Naive thymus-derived CD4-positive, alpha-beta T cell (primary cell): ENCODE measurements around the gene SYN1. TPM values are rescaled to one million over a fixed set of nuclear protein-coding genes. Genes with fewer than 3 reads are reported as not detected.

ENCODE experiments used
- ATAC-seq: fragments of 150-1000 bp; cut with Tn5 transposase; 2 replicates; pipeline ENCODE4 v1.10.0; 2021; ENCODE audit warnings: mild to moderate bottlenecking, moderate library complexity
- CTCF ChIA-PET: fragments of 350-600 bp; sonication (Branson Sonifier 250); formaldehyde crosslinking; loops from one replicate; lab custom pipeline; 2021; ENCODE audit warnings: antibody characterized with exemption; lab: Charles Lee
- POLR2A ChIA-PET: fragments of 350-600 bp; sonication (Branson Sonifier 250); formaldehyde crosslinking; loops from one replicate; lab custom pipeline; 2021; ENCODE audit warnings: antibody characterized with exemption, inconsistent platforms; lab: Charles Lee
- DNase-seq, 9 donors: peaks; one replicate each; pipeline versions ENCODE4 v3.0.0 to v3.0.0-alpha.2; 2020 to 2022; ENCODE audit warnings: mixed read lengths in 1 of 9
- H3K27ac ChIP-seq: one replicate; pipeline ENCODE4 v1.7.0; 2013; ENCODE audit warnings: mild to moderate bottlenecking, low read depth, low read length, moderate library complexity
- H3K27me3 ChIP-seq, 2 donors: one replicate each; pipeline ENCODE4 v1.7.0; 2013; ENCODE audit warnings: low read length in 2 of 2, mild to moderate bottlenecking in 2 of 2, moderate library complexity in 2 of 2; ENCODE audit not compliant: control insufficient read depth in 2 of 2, insufficient read depth in 2 of 2
- H3K36me3 ChIP-seq, 3 experiments: 1 replicate in 2 of 3; 2 replicates in 1 of 3; pipeline ENCODE4 v1.7.0; 2013; ENCODE audit warnings: low read length in 3 of 3, mild to moderate bottlenecking in 3 of 3, moderate library complexity in 1 of 3; ENCODE audit not compliant: insufficient read depth in 3 of 3, control insufficient read depth in 2 of 3
- H3K4me1 ChIP-seq, 2 donors: one replicate each; pipeline ENCODE4 v1.7.0; 2013; ENCODE audit warnings: low read length in 2 of 2, mild to moderate bottlenecking in 2 of 2, moderate library complexity in 1 of 2; ENCODE audit not compliant: control insufficient read depth in 2 of 2, insufficient read depth in 2 of 2
- H3K4me3 ChIP-seq: 2 replicates; pipeline ENCODE4 v1.7.0; 2013; ENCODE audit warnings: mild to moderate bottlenecking, low read length
- H3K9me3 ChIP-seq, 3 experiments: 1 replicate in 2 of 3; 2 replicates in 1 of 3; pipeline ENCODE4 v1.7.0; 2013; ENCODE audit warnings: low read length in 3 of 3; ENCODE audit not compliant: control insufficient read depth in 2 of 3
- H3K27ac Mint-ChIP-seq, 9 donors: one replicate each; pipeline ENCODE4 v1.8.0; 2020 to 2022; ENCODE audit warnings: mixed read lengths in 9 of 9, mild to moderate bottlenecking in 8 of 9, moderate library complexity in 5 of 9, inconsistent platforms in 2 of 9
- H3K27me3 Mint-ChIP-seq, 5 donors: one replicate each; pipeline ENCODE4 v1.8.0; 2021 to 2022; ENCODE audit warnings: mixed read lengths in 5 of 5, mild to moderate bottlenecking in 1 of 5
- H3K36me3 Mint-ChIP-seq, 5 donors: one replicate each; pipeline ENCODE4 v1.8.0; 2020 to 2022; ENCODE audit warnings: mixed read lengths in 5 of 5, mild to moderate bottlenecking in 3 of 5, inconsistent platforms in 1 of 5
- H3K4me1 Mint-ChIP-seq, 7 donors: one replicate each; pipeline ENCODE4 v1.8.0; 2020 to 2022; ENCODE audit warnings: mixed read lengths in 7 of 7, mild to moderate bottlenecking in 3 of 7, inconsistent platforms in 1 of 7
- H3K4me3 Mint-ChIP-seq, 10 donors: one replicate each; pipeline ENCODE4 v1.8.0; 2020 to 2022; ENCODE audit warnings: mild to moderate bottlenecking in 10 of 10, mixed read lengths in 10 of 10, moderate library complexity in 6 of 10, inconsistent platforms in 2 of 10
- H3K9me3 Mint-ChIP-seq, 11 donors: one replicate each; pipeline ENCODE4 v1.8.0; 2020 to 2022; ENCODE audit warnings: mixed read lengths in 11 of 11, mild to moderate bottlenecking in 4 of 11, inconsistent platforms in 1 of 11, moderate library complexity in 1 of 11
- intact Hi-C, 2 donors: fragments of 100-400 bp; cut with micrococcal nuclease; formaldehyde crosslinking; loops; one replicate each; pipeline ENCODE4 v1.15.1; 2023
- polyA plus RNA-seq, 2 donors: library from polyadenylated mRNA; unstranded; fragments of 300-500 nt; fragmentation: Illumina TruSeq; gene quantifications; one replicate each; pipeline ENCODE4 v1.2.3, GENCODE V29; 2021
- total RNA-seq, 6 experiments: library from RNA in 5 of 6; stranded (reverse) in 5 of 6; gene quantifications; 1 replicate in 5 of 6; 2 replicates in 1 of 6; pipeline ENCODE4 v1.2.3 and lab custom pipeline; 2021 to 2026

The SYN1 gene
- total and polyA plus RNA-seq, 7 experiments from 2014 or later = 0.24 to 1.5 (median 0.74) TPM

- Mint-ChIP-seq H3K4me3 (peak overlapping the region in 9 of 10 donors; percentile 12 to 81 (median 72)), H3K36me3 (peaks cover 14 to 41% (median 16%) of the 10 kb centered on the region in 5 donors), H3K27ac (peak overlapping the region in 5 of 9 donors; percentile 62 to 85 (median 78)), H3K9me3 (peaks cover 0 to 5% (median 0%) of the 10 kb centered on the region in 11 donors), H3K27me3 (no peaks in the 10 kb centered on the region), H3K4me1 (peaks cover 14 to 30% (median 17%) of the 10 kb centered on the region in 7 donors)
- H3K9me3 ChIP-seq = no peaks in the 10 kb centered on the region
- peaks cover 0 to 46% (median 8%) of the 10 kb centered on the region in 3 experiments for H3K36me3 ChIP-seq
- ATAC-seq (no peak), DNase-seq (no peak)
- H3K4me1 ChIP-seq = peaks cover 0 to 16% of the 10 kb centered on the region in 2 donors
- ChIA-PET CTCF (no interaction called here), POLR2A (no interaction called here)
- intact Hi-C loops = no loop called here
- H3K4me3 ChIP-seq = no peak overlapping the region
- H3K27me3 ChIP-seq = no peaks in the 10 kb centered on the region
- no peak overlapping the region for H3K27ac ChIP-seq
Measured at GRCh38 chrX:47638816-47639215, 19.2 kb upstream of the SYN1 start.

DNA sequence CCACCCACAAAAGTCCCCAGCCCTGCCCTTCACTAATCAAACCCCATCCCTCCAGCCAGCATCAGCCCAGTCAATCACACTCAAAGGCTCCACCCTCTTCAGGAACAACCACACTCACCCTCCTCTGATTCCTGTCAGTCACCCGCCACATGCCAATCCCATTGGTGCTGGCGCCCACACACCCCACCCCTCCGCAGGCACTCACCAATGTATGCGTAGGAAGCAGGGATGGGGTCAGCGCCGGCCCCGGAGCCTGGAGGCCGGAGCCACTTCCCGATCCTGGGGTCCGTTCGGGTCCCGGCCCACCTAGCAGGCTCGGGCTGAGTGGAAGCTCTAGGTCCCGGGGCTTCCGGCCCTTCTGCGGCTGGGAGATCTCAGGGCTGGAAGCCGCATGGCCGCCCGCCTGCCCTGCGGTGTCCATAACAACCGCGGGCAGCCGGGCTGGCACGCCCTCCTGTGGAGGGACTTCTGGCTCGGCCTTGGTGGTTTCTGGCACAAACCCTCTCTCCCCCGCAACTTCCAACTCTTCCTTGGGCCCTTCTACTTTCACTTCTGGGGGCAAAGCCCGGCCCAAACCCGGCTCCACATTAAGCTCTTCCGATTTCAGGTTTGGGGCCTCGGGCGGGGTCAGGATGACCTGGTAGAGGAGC is 18.0 kb upstream of the SYN1 start:
- H3K4me1 Mint-ChIP-seq = peaks cover 14 to 28% (median 18%) of the 10 kb centered on the region in 7 donors
- H3K27ac Mint-ChIP-seq = peak overlapping the region; percentile 19 to 89 (median 85)
- H3K4me3 Mint-ChIP-seq = peak overlapping the region; percentile 70 to 82 (median 74)
- peak overlapping the region; percentile 65 for H3K27ac ChIP-seq
- no peaks in the 10 kb centered on the region for H3K27me3 Mint-ChIP-seq
- peaks cover 14 to 41% (median 16%) of the 10 kb centered on the region in 5 donors for H3K36me3 Mint-ChIP-seq
- peak in 7 of 9 donors; percentile 30 to 50 (median 36) for DNase-seq
- H3K4me3 ChIP-seq = no peak overlapping the region
- no peaks in the 10 kb centered on the region for H3K9me3 ChIP-seq
- POLR2A ChIA-PET = interaction anchor here (1.4 kb wide), 1 partner anchor 14 kb away, joined by 5 read pairs; no protein-coding TSS in a partner anchor
- H3K9me3 Mint-ChIP-seq = peaks cover 0 to 5% (median 0%) of the 10 kb centered on the region in 11 donors
- H3K27me3 ChIP-seq = no peaks in the 10 kb centered on the region
- peaks cover 0 to 46% (median 8%) of the 10 kb centered on the region in 3 experiments for H3K36me3 ChIP-seq
- H3K4me1 ChIP-seq = peaks cover 0 to 12% of the 10 kb centered on the region in 2 donors
- peak; percentile 87 for ATAC-seq
- CTCF ChIA-PET = no interaction called here
- intact Hi-C loops = loop anchor here in 1 of 2 donors (1.0 kb wide), 1 partner anchor 8 kb away; the partner anchor contains the start of gene CFP

DNA sequence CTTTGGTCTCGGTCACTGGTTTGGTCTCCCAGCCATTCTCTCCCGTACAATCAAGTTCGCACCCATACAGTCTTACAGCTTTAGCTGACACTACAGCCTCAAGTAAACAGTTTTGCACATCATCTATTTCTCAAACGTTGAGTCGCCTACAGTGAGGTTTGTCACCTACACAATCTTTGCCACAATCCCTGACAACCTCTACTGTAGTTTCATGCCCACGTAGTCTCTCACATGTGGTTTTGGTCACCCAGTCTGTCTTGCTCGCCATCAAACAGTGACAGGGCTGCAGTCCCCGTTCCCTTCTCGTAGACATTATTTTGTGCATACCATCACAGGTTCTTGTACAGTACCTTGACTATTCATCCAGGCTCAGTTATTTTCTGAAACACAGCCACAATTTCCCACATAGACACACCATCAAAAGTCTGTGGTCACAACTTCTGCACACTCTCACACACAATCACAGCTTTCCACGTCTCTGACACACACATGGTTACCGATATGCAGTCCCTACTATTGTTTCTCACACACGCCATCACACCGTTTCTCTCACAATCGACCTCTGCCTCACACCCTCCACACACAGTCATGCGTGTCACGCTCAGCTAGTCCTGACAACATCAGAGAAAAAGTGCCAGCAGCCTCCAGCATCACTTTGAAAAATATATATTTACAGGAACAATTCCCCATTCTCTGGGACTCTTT is 15.4 kb upstream of the SYN1 start:
- H3K27ac ChIP-seq = no peak overlapping the region
- H3K4me1 Mint-ChIP-seq = peaks cover 12 to 33% (median 28%) of the 10 kb centered on the region in 7 donors
- ChIA-PET CTCF (interaction anchor here (0.6 kb wide), 1 partner anchor 28 kb away, joined by 3 read pairs; no protein-coding TSS in a partner anchor), POLR2A (no interaction called here)
- H3K27me3 ChIP-seq = no peaks in the 10 kb centered on the region
- H3K9me3 ChIP-seq = no peaks in the 10 kb centered on the region
- intact Hi-C loops = loop anchor here in 1 of 2 donors (5.0 kb wide), 1 partner anchor 418 kb away; the partner anchor contains the start of gene CDK16
- H3K4me3 Mint-ChIP-seq = no peak overlapping the region
- no peaks in the 10 kb centered on the region for H3K27me3 Mint-ChIP-seq
- DNase-seq (no peak), ATAC-seq (peak; percentile 48)
- peaks cover 0 to 31% (median under 1%) of the 10 kb centered on the region in 3 experiments for H3K36me3 ChIP-seq
- H3K36me3 Mint-ChIP-seq = peaks cover 6 to 25% (median 8%) of the 10 kb centered on the region in 5 donors
- peaks cover 3 to 12% of the 10 kb centered on the region in 2 donors for H3K4me1 ChIP-seq
- H3K27ac Mint-ChIP-seq = no peak overlapping the region
- peaks cover 0 to 2% (median 0%) of the 10 kb centered on the region in 11 donors for H3K9me3 Mint-ChIP-seq
- H3K4me3 ChIP-seq = no peak overlapping the region

DNA sequence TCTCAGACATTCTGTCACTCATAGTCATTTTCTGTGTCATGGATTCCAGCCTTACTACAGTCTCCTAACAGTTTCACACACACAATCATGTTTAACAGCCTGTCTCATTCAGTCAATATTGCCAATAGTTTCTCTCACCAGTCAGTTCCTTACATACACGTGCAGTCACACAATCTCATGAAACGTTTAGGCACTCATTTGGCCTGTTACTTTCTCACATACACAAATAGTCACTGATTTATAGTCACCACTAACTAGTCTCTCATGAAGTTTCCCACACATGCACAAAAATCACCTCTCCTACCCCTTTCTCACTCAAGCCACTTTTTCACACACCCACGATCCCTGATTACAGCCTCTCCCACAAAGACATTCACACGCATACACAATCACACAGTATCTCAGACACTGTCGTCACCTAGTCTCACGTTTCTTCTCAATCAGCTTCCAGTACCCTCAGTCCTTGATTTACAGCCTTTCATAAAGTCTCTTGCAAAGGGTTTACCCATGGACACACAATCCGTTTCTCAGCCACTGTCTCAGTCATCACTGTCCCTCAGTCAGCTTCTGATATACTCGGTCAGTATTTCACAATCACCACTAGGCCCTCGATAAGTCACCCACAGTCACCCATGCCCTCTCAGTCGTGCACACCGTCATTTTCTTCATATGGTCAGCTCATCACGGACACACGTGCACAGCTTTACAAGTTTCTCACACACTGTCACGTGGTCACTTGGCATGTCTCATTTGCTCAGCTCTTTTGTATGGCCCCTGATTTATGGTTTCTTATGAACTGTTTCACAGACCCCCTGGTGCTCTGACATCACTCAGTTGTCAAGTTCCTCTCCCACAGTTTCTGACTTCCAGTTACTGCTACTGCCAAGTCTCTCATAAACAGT is 14.3 kb upstream of the SYN1 start:
- peaks cover 3 to 12% of the 10 kb centered on the region in 2 donors for H3K4me1 ChIP-seq
- Mint-ChIP-seq H3K36me3 (peaks cover 0 to 15% (median 0%) of the 10 kb centered on the region in 5 donors), H3K27me3 (no peaks in the 10 kb centered on the region)

GRCh38 chrX:47632666-47633065 is 13.0 kb upstream of the SYN1 start:
- Mint-ChIP-seq H3K36me3 (peaks cover 0 to 11% (median 0%) of the 10 kb centered on the region in 5 donors), H3K4me1 (peaks cover 0 to 36% (median 29%) of the 10 kb centered on the region in 7 donors), H3K27me3 (no peaks in the 10 kb centered on the region), H3K9me3 (peaks cover 0 to 2% (median 0%) of the 10 kb centered on the region in 11 donors), H3K4me3 (peak overlapping the region in 4 of 10 donors; percentile 2 to 36 (median 12)), H3K27ac (peak overlapping the region in 3 of 9 donors; percentile 74 to 78 (median 75))
- H3K4me3 ChIP-seq = no peak overlapping the region
- no peak overlapping the region for H3K27ac ChIP-seq
- H3K4me1 ChIP-seq = peaks cover 3 to 12% of the 10 kb centered on the region in 2 donors
- DNase-seq = no peak
- ChIA-PET CTCF (no interaction called here), POLR2A (interaction anchor here (0.8 kb wide), 1 partner anchor 404 kb away, joined by 3 read pairs; no protein-coding TSS in a partner anchor)
- peaks cover 0 to 16% (median 0%) of the 10 kb centered on the region in 3 experiments for H3K36me3 ChIP-seq
- no peaks in the 10 kb centered on the region for H3K9me3 ChIP-seq
- no peak for ATAC-seq
- H3K27me3 ChIP-seq = no peaks in the 10 kb centered on the region
- intact Hi-C loops = loop anchor here in 1 of 2 donors (5.0 kb wide), 1 partner anchor 415 kb away; the partner anchor contains the start of gene CDK16

More for the DNA sequence above, 14.3 kb upstream of the SYN1 start:
- ChIA-PET POLR2A (interaction anchor here (0.7 to 1.1 kb wide), 2 partner anchors 10 to 52 kb away, joined by 3 read pairs; partner anchors contain the start of gene TIMP1), CTCF (interaction anchor here (0.6 kb wide), 1 partner anchor 29 kb away, joined by 3 read pairs; no protein-coding TSS in a partner anchor)
- Mint-ChIP-seq H3K27ac (no peak overlapping the region), H3K4me1 (peaks cover 6 to 38% (median 30%) of the 10 kb centered on the region in 7 donors), H3K9me3 (peaks cover 0 to 3% (median 0%) of the 10 kb centered on the region in 11 donors), H3K4me3 (no peak overlapping the region)
- Histone ChIP-seq H3K9me3 (no peaks in the 10 kb centered on the region), H3K4me3 (no peak overlapping the region), H3K36me3 (peaks cover 0 to 20% (median 0%) of the 10 kb centered on the region in 3 experiments), H3K27me3 (no peaks in the 10 kb centered on the region), H3K27ac (no peak overlapping the region)
- intact Hi-C loops = loop anchor here in 1 of 2 donors (5.0 kb wide), 1 partner anchor 417 kb away; the partner anchor contains the start of gene CDK16
- no peak for DNase-seq
- peak; percentile 24 for ATAC-seq
